ENCODE measurements around the gene PCDH9. TPM values are rescaled to one million over a fixed set of nuclear protein-coding genes. Genes with fewer than 3 reads are reported as not detected.

Gene PCDH9
- total RNA-seq, 1 donor from 2014 or later, result 1.9 TPM

DNA sequence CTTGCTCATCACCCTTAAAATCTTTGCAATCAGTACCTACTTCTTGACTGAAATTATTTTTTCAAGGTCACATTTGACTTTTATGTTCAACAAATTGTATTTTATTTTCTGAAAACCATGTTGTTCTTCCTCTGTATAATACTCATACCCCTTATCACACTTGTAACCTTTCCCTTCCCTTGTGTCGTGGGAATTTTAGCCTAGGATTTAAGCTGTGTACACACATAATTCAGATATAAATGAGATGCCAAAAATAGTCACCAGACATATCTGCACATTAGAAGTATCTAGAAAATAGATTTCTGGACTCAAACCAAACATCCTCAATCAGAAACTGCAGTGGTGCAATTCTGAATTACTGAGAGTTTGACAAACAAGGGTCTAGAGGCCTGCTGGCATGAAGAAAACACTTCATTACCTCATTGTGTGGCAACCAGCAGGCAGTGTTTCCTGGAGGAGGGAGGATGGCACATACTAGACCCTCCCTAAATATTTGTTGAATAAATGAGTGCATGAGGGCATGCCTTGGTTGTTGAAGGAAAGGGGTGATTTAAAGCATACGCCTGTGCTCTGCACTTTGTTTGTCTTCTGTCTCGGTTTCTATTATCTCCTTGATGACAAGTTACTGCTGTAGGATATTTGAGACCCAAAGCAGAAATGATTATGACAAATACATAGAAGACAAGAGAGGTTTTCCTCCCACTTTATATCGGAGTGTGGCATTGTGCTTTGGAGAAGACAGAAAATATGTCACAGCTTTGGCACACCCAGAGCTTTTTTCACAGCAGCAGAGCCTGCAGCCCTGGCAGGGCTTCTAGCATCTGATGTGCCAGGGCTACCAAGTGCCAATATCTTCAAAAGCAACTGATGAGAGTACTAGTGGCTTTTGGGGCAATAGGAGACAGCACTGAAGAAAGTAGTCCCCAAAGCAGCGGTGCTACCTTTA is 881.1 kb downstream of the PCDH9 start:
- Mint-ChIP-seq H3K4me1 (ENCODE audit: unreplicated experiment) (no peaks in the 10 kb centered on the region), H3K27ac (ENCODE audit: unreplicated experiment) (no peak overlapping the region), H3K36me3 (ENCODE audit: low read depth, unreplicated experiment) (no peaks in the 10 kb centered on the region), H3K4me3 (ENCODE audit: unreplicated experiment) (no peak overlapping the region), H3K9me3 (ENCODE audit: unreplicated experiment) (no peaks in the 10 kb centered on the region), H3K27me3 (ENCODE audit: unreplicated experiment) (no peaks in the 10 kb centered on the region)
- TF ChIP-seq, protein P1, sequence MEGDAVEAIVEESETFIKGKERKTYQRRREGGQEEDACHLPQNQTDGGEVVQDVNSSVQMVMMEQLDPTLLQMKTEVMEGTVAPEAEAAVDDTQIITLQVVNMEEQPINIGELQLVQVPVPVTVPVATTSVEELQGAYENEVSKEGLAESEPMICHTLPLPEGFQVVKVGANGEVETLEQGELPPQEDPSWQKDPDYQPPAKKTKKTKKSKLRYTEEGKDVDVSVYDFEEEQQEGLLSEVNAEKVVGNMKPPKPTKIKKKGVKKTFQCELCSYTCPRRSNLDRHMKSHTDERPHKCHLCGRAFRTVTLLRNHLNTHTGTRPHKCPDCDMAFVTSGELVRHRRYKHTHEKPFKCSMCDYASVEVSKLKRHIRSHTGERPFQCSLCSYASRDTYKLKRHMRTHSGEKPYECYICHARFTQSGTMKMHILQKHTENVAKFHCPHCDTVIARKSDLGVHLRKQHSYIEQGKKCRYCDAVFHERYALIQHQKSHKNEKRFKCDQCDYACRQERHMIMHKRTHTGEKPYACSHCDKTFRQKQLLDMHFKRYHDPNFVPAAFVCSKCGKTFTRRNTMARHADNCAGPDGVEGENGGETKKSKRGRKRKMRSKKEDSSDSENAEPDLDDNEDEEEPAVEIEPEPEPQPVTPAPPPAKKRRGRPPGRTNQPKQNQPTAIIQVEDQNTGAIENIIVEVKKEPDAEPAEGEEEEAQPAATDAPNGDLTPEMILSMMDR (IDR thresholded peaks at IDR 0.05; ENCODE audit: unreplicated experiment), result no peak
- DNase-seq (ENCODE audit: low spot score), result no peak

DNA sequence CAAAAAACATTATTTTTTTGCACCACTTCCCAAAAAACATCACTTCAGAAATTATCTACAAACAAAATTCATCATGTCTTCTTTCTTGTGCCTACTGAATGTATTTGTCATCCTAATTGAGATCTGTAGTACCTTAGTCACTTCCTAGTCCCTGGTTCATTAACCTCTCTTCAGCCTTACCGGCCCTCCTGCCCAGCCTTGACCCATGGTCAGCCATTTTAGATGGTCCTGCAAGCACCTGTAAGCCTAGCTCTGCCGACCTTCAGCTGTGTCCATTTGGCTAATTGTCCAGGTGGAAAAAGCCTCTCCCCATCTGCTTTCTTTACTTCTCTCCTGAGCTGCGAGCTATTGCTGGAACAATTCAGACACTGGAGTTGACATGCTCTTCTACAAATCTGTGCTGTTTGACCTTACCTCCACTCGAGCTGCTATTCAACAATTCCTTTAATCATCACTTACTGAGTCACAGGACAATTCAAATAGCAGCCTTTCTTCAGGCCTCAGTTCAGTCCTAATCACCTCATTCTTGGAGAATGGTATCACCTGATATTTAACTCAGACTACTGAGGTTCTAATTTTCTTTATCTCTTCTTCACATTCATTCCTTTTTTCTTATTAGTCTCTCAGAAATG is 882.5 kb downstream of the PCDH9 start:
- no peak overlapping the region for H3K4me3 Mint-ChIP-seq (ENCODE audit: unreplicated experiment)
- TF ChIP-seq, protein P1 (IDR thresholded peaks at IDR 0.05; ENCODE audit: unreplicated experiment), result no peak
- no peaks in the 10 kb centered on the region for H3K9me3 Mint-ChIP-seq (ENCODE audit: unreplicated experiment)
- no peak overlapping the region for H3K27ac Mint-ChIP-seq (ENCODE audit: unreplicated experiment)
- H3K27me3 Mint-ChIP-seq (ENCODE audit: unreplicated experiment), result no peaks in the 10 kb centered on the region
- no peaks in the 10 kb centered on the region for H3K4me1 Mint-ChIP-seq (ENCODE audit: unreplicated experiment)
- no peak for DNase-seq (ENCODE audit: low spot score)
- no peaks in the 10 kb centered on the region for H3K36me3 Mint-ChIP-seq (ENCODE audit: low read depth, unreplicated experiment)

DNA sequence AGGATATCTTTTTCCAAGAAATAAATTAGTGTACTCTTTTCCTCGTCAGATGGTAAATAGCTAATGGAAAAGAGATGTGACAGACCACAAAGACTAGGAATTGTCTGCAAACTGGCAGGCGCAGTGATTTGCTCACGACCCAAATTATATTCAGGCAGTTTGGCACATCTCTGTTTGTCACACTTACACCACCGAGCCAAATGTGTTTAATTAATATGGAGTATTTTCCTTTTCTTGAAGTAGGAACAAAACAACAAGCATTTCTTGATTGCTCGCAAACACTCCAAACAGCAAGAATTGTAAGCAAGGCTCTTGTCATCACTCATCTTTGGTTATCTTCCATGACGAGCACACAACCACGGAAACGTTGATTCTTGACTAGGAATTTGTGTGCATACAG is 884.2 kb downstream of the PCDH9 start:
- TF ChIP-seq, protein P1 (IDR thresholded peaks at IDR 0.05; ENCODE audit: unreplicated experiment), result no peak
- no peaks in the 10 kb centered on the region for H3K4me1 Mint-ChIP-seq (ENCODE audit: unreplicated experiment)
- H3K27ac Mint-ChIP-seq (ENCODE audit: unreplicated experiment), result no peak overlapping the region
- H3K4me3 Mint-ChIP-seq (ENCODE audit: unreplicated experiment), result no peak overlapping the region
- no peaks in the 10 kb centered on the region for H3K27me3 Mint-ChIP-seq (ENCODE audit: unreplicated experiment)
- H3K36me3 Mint-ChIP-seq (ENCODE audit: low read depth, unreplicated experiment), result no peaks in the 10 kb centered on the region
- no peaks in the 10 kb centered on the region for H3K9me3 Mint-ChIP-seq (ENCODE audit: unreplicated experiment)
- DNase-seq (ENCODE audit: low spot score), result no peak

DNA sequence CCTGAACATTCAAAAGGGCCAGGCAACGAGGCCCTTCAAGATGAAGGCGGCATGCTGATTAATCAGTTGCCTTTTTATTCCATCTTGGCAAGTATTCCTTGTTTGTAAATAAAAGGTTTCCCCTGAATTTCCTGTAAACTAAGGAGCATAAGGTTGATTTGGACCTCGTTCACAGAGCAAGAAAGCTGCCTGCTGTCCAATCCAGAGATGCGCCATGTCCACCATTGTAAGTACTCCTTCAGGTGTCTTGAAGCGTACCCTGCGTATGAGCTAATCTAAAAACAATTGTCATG is 884.7 kb downstream of the PCDH9 start:
- Mint-ChIP-seq H3K9me3 (ENCODE audit: unreplicated experiment) (no peaks in the 10 kb centered on the region), H3K27me3 (ENCODE audit: unreplicated experiment) (no peaks in the 10 kb centered on the region), H3K4me1 (ENCODE audit: unreplicated experiment) (no peaks in the 10 kb centered on the region), H3K36me3 (ENCODE audit: low read depth, unreplicated experiment) (no peaks in the 10 kb centered on the region), H3K4me3 (ENCODE audit: unreplicated experiment) (no peak overlapping the region), H3K27ac (ENCODE audit: unreplicated experiment) (no peak overlapping the region)
- TF ChIP-seq, protein P1 (IDR thresholded peaks at IDR 0.05; ENCODE audit: unreplicated experiment), result no peak
- DNase-seq (ENCODE audit: low spot score), result no peak

Measured in endothelial cell (in vitro differentiated cells).